Measurements from ENCODE around the gene GRAMD1A. TPM values are rescaled to one million over a fixed set of nuclear protein-coding genes. Genes with fewer than 3 reads are reported as not detected.

GRAMD1A gene
- total RNA-seq, 1 experiment from 2014 or later = 75.4 TPM

DNA sequence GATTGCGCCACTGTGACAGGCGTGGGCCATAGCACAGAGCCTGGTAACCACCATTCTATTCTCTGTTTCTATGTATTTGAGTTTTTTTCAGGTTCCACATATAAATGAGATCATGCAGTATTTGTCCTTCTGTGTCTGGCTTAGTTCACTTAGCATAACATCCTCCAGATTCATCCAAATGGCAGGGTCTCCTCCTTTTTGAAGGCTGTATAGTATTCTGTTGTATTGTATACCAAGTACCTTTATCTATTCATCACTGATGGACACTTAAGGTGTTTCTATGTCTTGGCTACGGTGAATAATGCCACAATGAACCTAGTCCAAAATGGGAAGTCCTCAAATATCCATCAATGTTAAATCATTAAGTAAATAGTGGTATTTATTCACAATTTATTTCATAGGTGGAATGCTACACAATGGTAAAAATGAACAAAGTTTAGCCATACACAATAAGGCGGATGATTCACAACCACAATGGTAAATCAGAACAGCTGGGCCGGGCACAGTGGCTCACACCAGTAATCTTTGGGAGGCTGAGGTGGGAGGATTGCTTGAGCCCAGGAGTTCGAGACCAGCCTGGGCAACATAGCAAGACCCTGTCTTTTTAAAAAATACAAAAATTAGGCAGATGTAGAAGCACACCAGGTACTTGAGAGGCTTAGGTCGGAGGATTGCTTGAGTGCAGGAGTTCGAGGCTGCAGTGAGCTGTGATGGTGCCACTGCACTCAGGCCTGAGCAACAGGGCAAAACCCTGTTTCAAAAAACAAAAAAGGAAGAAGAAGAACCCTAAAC is 8.4 kb upstream of the GRAMD1A start:
- ChIA-PET POLR2A (no interaction called here), RAD21 (ENCODE audit: low non-redundant PET in 1 of 2, low total read pairs in 2 of 2, uncharacterized antibody in 2 of 2, unreplicated experiment in 2 of 2) (no interaction called here), CTCF (no interaction called here)
- intact Hi-C loops (cut with micrococcal nuclease) = no loop called here
- H3K9me3 ChIP-seq (ENCODE audit: control insufficient read depth in 1 of 2, insufficient read depth in 1 of 2, low read depth in 1 of 2, low read length in 2 of 2) = no peaks in the 10 kb centered on the region
- DNase-seq (ENCODE audit: low read depth, low spot score) (no peak), ATAC-seq (no peak)
- H3K79me2 ChIP-seq (ENCODE audit: insufficient read depth, low read length) = no peaks in the 10 kb centered on the region
- H2AFZ ChIP-seq (ENCODE audit: low read depth, low read length, poor library complexity, severe bottlenecking) = no peak overlapping the region
- H3K27ac ChIP-seq (ENCODE audit: low read depth, low read length) = no peak overlapping the region
- H3K27me3 ChIP-seq (ENCODE audit: insufficient read depth, low read length) = no peaks in the 10 kb centered on the region
- no peaks in the 10 kb centered on the region for H3K9me2 ChIP-seq (ENCODE audit: insufficient read depth)
- BruUV-seq (replicated peaks) = no TSS peak
- H3K4me3 ChIP-seq (replicated peaks in 1 of 2; ENCODE audit: low read depth in 1 of 2, low read length in 2 of 2) = no peak overlapping the region
- no peaks in the 10 kb centered on the region for H3K36me3 ChIP-seq (ENCODE audit: control insufficient read depth in 1 of 2, insufficient read depth in 2 of 2, low read length in 2 of 2)
- no peak overlapping the region for H3K9ac ChIP-seq (ENCODE audit: low read length)
- TF ChIP-seq, protein P1, sequence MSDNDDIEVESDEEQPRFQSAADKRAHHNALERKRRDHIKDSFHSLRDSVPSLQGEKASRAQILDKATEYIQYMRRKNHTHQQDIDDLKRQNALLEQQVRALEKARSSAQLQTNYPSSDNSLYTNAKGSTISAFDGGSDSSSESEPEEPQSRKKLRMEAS (IDR thresholded peaks at IDR 0.05) = no peak
- TF ChIP-seq, protein P2, sequence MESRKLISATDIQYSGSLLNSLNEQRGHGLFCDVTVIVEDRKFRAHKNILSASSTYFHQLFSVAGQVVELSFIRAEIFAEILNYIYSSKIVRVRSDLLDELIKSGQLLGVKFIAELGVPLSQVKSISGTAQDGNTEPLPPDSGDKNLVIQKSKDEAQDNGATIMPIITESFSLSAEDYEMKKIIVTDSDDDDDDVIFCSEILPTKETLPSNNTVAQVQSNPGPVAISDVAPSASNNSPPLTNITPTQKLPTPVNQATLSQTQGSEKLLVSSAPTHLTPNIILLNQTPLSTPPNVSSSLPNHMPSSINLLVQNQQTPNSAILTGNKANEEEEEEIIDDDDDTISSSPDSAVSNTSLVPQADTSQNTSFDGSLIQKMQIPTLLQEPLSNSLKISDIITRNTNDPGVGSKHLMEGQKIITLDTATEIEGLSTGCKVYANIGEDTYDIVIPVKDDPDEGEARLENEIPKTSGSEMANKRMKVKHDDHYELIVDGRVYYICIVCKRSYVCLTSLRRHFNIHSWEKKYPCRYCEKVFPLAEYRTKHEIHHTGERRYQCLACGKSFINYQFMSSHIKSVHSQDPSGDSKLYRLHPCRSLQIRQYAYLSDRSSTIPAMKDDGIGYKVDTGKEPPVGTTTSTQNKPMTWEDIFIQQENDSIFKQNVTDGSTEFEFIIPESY (IDR thresholded peaks at IDR 0.05; ENCODE audit: extremely low read depth, insufficient replicate concordance, low read length) = no peak
- TF ChIP-seq EGR1 (IDR thresholded peaks at IDR 0.05; ENCODE audit: low read depth) = no peak
- TF ChIP-seq ZFX (IDR thresholded peaks at IDR 0.05) = no peak
- no peak for TF ChIP-seq POLR2AphosphoS5 (IDR thresholded peaks at IDR 0.05; ENCODE audit: low read depth, low read length)
- TF ChIP-seq CBX3 (IDR thresholded peaks at IDR 0.05; ENCODE audit: low read depth) = no peak
- TF ChIP-seq, protein P3, sequence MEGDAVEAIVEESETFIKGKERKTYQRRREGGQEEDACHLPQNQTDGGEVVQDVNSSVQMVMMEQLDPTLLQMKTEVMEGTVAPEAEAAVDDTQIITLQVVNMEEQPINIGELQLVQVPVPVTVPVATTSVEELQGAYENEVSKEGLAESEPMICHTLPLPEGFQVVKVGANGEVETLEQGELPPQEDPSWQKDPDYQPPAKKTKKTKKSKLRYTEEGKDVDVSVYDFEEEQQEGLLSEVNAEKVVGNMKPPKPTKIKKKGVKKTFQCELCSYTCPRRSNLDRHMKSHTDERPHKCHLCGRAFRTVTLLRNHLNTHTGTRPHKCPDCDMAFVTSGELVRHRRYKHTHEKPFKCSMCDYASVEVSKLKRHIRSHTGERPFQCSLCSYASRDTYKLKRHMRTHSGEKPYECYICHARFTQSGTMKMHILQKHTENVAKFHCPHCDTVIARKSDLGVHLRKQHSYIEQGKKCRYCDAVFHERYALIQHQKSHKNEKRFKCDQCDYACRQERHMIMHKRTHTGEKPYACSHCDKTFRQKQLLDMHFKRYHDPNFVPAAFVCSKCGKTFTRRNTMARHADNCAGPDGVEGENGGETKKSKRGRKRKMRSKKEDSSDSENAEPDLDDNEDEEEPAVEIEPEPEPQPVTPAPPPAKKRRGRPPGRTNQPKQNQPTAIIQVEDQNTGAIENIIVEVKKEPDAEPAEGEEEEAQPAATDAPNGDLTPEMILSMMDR (IDR thresholded peaks at IDR 0.05 in 2 of 3, conservative IDR thresholded peaks at IDR 0.05 in 1 of 3; ENCODE audit: borderline replicate concordance in 1 of 3, insufficient read depth in 1 of 3, low read depth in 2 of 3, low read length in 2 of 3) = no peak
- TF ChIP-seq TCF7L2 (IDR thresholded peaks at IDR 0.05; ENCODE audit: borderline replicate concordance, extremely low read depth, insufficient read depth, insufficient read length) = no peak
- no peak for TF ChIP-seq RAD21 (IDR thresholded peaks at IDR 0.05; ENCODE audit: low read depth)
- TF ChIP-seq EZH2 (IDR thresholded peaks at IDR 0.05) = no peak
- TF ChIP-seq YY1 (IDR thresholded peaks at IDR 0.05; ENCODE audit: extremely low read depth, insufficient replicate concordance, low read depth, low read length) = no peak
- TF ChIP-seq ZNF274 (IDR thresholded peaks at IDR 0.05; ENCODE audit: low read depth, low read length) = no peak
- no peak for TF ChIP-seq FOSL1 (IDR thresholded peaks at IDR 0.05; ENCODE audit: low read depth)
- no peak for TF ChIP-seq SRF (IDR thresholded peaks at IDR 0.05; ENCODE audit: low read depth)
- TF ChIP-seq, protein P4, sequence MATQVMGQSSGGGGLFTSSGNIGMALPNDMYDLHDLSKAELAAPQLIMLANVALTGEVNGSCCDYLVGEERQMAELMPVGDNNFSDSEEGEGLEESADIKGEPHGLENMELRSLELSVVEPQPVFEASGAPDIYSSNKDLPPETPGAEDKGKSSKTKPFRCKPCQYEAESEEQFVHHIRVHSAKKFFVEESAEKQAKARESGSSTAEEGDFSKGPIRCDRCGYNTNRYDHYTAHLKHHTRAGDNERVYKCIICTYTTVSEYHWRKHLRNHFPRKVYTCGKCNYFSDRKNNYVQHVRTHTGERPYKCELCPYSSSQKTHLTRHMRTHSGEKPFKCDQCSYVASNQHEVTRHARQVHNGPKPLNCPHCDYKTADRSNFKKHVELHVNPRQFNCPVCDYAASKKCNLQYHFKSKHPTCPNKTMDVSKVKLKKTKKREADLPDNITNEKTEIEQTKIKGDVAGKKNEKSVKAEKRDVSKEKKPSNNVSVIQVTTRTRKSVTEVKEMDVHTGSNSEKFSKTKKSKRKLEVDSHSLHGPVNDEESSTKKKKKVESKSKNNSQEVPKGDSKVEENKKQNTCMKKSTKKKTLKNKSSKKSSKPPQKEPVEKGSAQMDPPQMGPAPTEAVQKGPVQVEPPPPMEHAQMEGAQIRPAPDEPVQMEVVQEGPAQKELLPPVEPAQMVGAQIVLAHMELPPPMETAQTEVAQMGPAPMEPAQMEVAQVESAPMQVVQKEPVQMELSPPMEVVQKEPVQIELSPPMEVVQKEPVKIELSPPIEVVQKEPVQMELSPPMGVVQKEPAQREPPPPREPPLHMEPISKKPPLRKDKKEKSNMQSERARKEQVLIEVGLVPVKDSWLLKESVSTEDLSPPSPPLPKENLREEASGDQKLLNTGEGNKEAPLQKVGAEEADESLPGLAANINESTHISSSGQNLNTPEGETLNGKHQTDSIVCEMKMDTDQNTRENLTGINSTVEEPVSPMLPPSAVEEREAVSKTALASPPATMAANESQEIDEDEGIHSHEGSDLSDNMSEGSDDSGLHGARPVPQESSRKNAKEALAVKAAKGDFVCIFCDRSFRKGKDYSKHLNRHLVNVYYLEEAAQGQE (IDR thresholded peaks at IDR 0.05; ENCODE audit: low read depth) = no peak
- H3K4me1 ChIP-seq (ENCODE audit: control insufficient read depth in 1 of 2, insufficient read depth in 2 of 2, low read length in 2 of 2) = no peaks in the 10 kb centered on the region
- no peak overlapping the region for H3K4me2 ChIP-seq (ENCODE audit: low read length)
- no peaks in the 10 kb centered on the region for H4K20me1 ChIP-seq (ENCODE audit: insufficient read depth)
